Ovary (tissue), 9 donors: ENCODE results near the gene CISTR. TPM values are rescaled to one million over a fixed set of nuclear protein-coding genes. Genes with fewer than 3 reads are reported as not detected.
"Not testable (repeated sequence)": the region's sequence is repeated elsewhere in the genome, so short reads cannot be mapped to it uniquely, and the experiment has no call there.

Source experiments
- DNase-seq, 5 donors: peaks; one replicate each; pipeline ENCODE4 v3.0.0-alpha.2; 2019 to 2020
- H3K27ac ChIP-seq, 2 donors: fragments of 200-600 bp; one replicate each; pipeline versions ENCODE4 v1.5.1 to v1.8.0; 2019 to 2022
- H3K27me3 ChIP-seq: fragments of 200-600 bp; one replicate; pipeline ENCODE4 v1.8.0; 2022
- H3K36me3 ChIP-seq: fragments of 200-600 bp; sonication (generic); one replicate; pipeline ENCODE4 v1.5.1; 2019
- H3K4me1 ChIP-seq: one replicate; pipeline ENCODE4 v1.8.1; 2013; ENCODE audit warnings: mild to moderate bottlenecking, moderate library complexity; ENCODE audit not compliant: insufficient read depth
- H3K4me3 ChIP-seq: fragments of 200-600 bp; sonication (generic); one replicate; pipeline ENCODE4 v1.5.1; 2017
- H3K9me3 ChIP-seq, 2 donors: fragments of 200-600 bp in 1 of 2; sonication (generic) in 1 of 2; one replicate each; pipeline versions ENCODE4 v1.5.1 to v1.8.1; 2013 to 2019; ENCODE audit warnings: mild to moderate bottlenecking in 1 of 2, moderate library complexity in 1 of 2
- CTCF ChIP-seq, 3 donors: fragments of 450-650 bp in 2 of 3; fragments of 200-600 bp in 1 of 3; IDR thresholded peaks; one replicate each; pipeline versions ENCODE4 v1.5.1 to v1.8.0; 2016 to 2022; ENCODE audit warnings: antibody characterized with exemption in 3 of 3, mild to moderate bottlenecking in 1 of 3
- EP300 ChIP-seq: sonication (generic); formaldehyde crosslinking; IDR thresholded peaks from one replicate; pipeline ENCODE4 v1.6.1; 2017; ENCODE audit warnings: antibody characterized with exemption
- POLR2A ChIP-seq: fragments of 450-650 bp; IDR thresholded peaks from one replicate; pipeline ENCODE4 v1.6.1; 2017; ENCODE audit warnings: antibody characterized with exemption, mild to moderate bottlenecking, moderate library complexity
- WGBS, 3 donors: extraction: QIAGEN DNeasy Blood & Tissue Kit in 1 of 3; methylation state at CpG; one replicate each; pipeline versions ENCODE4 v1.1.5 to v1.1.7; 2013 to 2017; 5-methylcytosine and 5-hydroxymethylcytosine counted together
- intact Hi-C, 4 donors: fragments of 100-400 bp; cut with DNase I; formaldehyde crosslinking; loops; one replicate each; pipeline versions ENCODE4 v1.11.0 to v1.15.1; 2022 to 2023
- polyA plus RNA-seq, 2 donors: library from polyadenylated mRNA; stranded (reverse); fragments of 200-250 nt in 1 of 2; fragments of 350-450 nt in 1 of 2; fragmentation: Illumina TruSeq in 1 of 2; extraction: RNeasy Lipid Tissue Mini Kit (QIAGEN cat#74804) in 1 of 2; gene quantifications; one replicate each; pipeline ENCODE4 v1.2.3, GENCODE V29; 2013 to 2014
- total RNA-seq, 7 donors: library from RNA; depleted of rRNA in 2 of 7; stranded (reverse); fragments of >200 nt in 2 of 7; fragmentation: NEBNext Ultra II Directional in 3 of 7; extraction: Animal tissue kit (Norgen Biotek cat#: 25700) in 3 of 7; gene quantifications; one replicate each; pipeline versions ENCODE4 v1.1.0 to v1.2.4, GENCODE V29; 2016 to 2023
- donor health status: DM: no; HTN: no; CAD: no; lungs with moderate emphysema.
- donor health status: DM: no; HTN: no; CAD: no.
- donor health status: Bipolar disorder and iron deficiency.
- donor health status: DM: yes; HTN: yes; CAD: no.
- donor health status: DM: no; HTN: no; CAD: no.
- donor health status: DM: yes; HTN: yes; CAD: no.

The CISTR gene
- total and polyA plus RNA-seq, 9 donors, result not detected

- H3K4me1 ChIP-seq, result no peaks in the 10 kb centered on the region
- no peak overlapping the region for H3K27ac ChIP-seq
- H3K36me3 ChIP-seq, result no peaks in the 10 kb centered on the region
- WGBS, 3 donors, result 71 to 82% (median 78%) methylated on average over 2 of the region's 2 CpGs
- no peak for DNase-seq
- intact Hi-C loops, result no loop called here
- no peaks in the 10 kb centered on the region for H3K27me3 ChIP-seq
- no peak overlapping the region for H3K4me3 ChIP-seq
- H3K9me3 ChIP-seq, result no peaks in the 10 kb centered on the region
- no peak for TF ChIP-seq EP300
- TF ChIP-seq CTCF (IDR thresholded peaks at IDR 0.05), result no peak
- no peak for TF ChIP-seq POLR2A
Measured at GRCh38 chr12:53785161-53785560, 33.4 kb upstream of the CISTR start.

GRCh38 chr12:53782093-53782703 is 30.4 kb upstream of the CISTR start:
- DNase-seq, result no peak
- intact Hi-C loops, result no loop called here

GRCh38 chr12:53781228-53781801 is 29.5 kb upstream of the CISTR start:
- H3K9me3 ChIP-seq, result no peaks in the 10 kb centered on the region
- TF ChIP-seq CTCF (IDR thresholded peaks at IDR 0.05) (no peak), EP300 (no peak), POLR2A (no peak)
- no peaks in the 10 kb centered on the region for H3K27me3 ChIP-seq
- H3K27ac ChIP-seq, result no peak overlapping the region
- intact Hi-C loops, result no loop called here
- no peak overlapping the region for H3K4me3 ChIP-seq
- DNase-seq, result no peak
- H3K4me1 ChIP-seq, result peaks cover 3% of the 10 kb centered on the region
- H3K36me3 ChIP-seq, result no peaks in the 10 kb centered on the region
- WGBS, 3 donors, result 26 to 43% (median 28%) methylated on average over 5 of the region's 5 CpGs

More at GRCh38 chr12:53782093-53782703, 30.4 kb upstream of the CISTR start:
- no peak for TF ChIP-seq POLR2A
- TF ChIP-seq EP300, result no peak
- TF ChIP-seq CTCF (IDR thresholded peaks at IDR 0.05), result no peak
- Histone ChIP-seq H3K4me1 (no peaks in the 10 kb centered on the region), H3K9me3 (no peaks in the 10 kb centered on the region), H3K36me3 (no peaks in the 10 kb centered on the region), H3K4me3 (no peak overlapping the region), H3K27ac (no peak overlapping the region), H3K27me3 (no peaks in the 10 kb centered on the region)
- 61 to 81% (median 62%) methylated on average over 8 of the region's 8 CpGs for WGBS, 3 donors

GRCh38 chr12:53780323-53780722 is 28.5 kb upstream of the CISTR start:
- Histone ChIP-seq H3K4me1 (peaks cover 3% of the 10 kb centered on the region), H3K36me3 (no peaks in the 10 kb centered on the region), H3K9me3 (no peaks in the 10 kb centered on the region), H3K27ac (no peak overlapping the region), H3K27me3 (no peaks in the 10 kb centered on the region), H3K4me3 (no peak overlapping the region)
- no peak for DNase-seq
- TF ChIP-seq CTCF (IDR thresholded peaks at IDR 0.05) (no peak), EP300 (no peak), POLR2A (no peak)
- intact Hi-C loops, result no loop called here
- 86 to 90% (median 86%) methylated on average over 3 of the region's 3 CpGs for WGBS, 3 donors

GRCh38 chr12:53779679-53780078 is 27.9 kb upstream of the CISTR start:
- H3K4me3 ChIP-seq, H3K27ac ChIP-seq, intact Hi-C loops, H3K27me3 ChIP-seq, DNase-seq, H3K9me3 ChIP-seq, H3K4me1 ChIP-seq, H3K36me3 ChIP-seq: not testable (repeated sequence)
- WGBS, 3 donors, result 94 to 97% (median 96%) methylated on average over 7 of the region's 7 CpGs
